Liver (tissue), 3 donors: ENCODE measurements around the gene RANBP1.
"Not testable (repeated sequence)": the region's sequence is repeated elsewhere in the genome, so short reads cannot be mapped to it uniquely, and the experiment has no call there.

ENCODE experiments used
- EGR1 ChIP-seq, 2 donors: IDR thresholded peaks; 2 replicates each; pipeline ENCODE4 v1.6.1; 2016 to 2018; ENCODE audit warnings: antibody characterized with exemption in 2 of 2, low read depth in 2 of 2
- FOXA1 ChIP-seq: IDR thresholded peaks from 2 replicates; pipeline ENCODE4 v1.6.1; 2016; ENCODE audit warnings: antibody characterized with exemption
- GABPA ChIP-seq, 2 donors: IDR thresholded peaks in 1 of 2; conservative IDR thresholded peaks in 1 of 2; 2 replicates each; pipeline ENCODE4 v1.6.1; 2016; ENCODE audit warnings: antibody characterized with exemption in 2 of 2, mild to moderate bottlenecking in 1 of 2, moderate library complexity in 1 of 2
- JUND ChIP-seq, 2 donors: IDR thresholded peaks; 2 replicates each; pipeline ENCODE4 v1.6.1; 2016; ENCODE audit warnings: antibody characterized with exemption in 2 of 2
- RAD21 ChIP-seq, 2 donors: IDR thresholded peaks; 2 replicates each; pipeline ENCODE4 v1.6.1; 2016; ENCODE audit warnings: antibody characterized with exemption in 2 of 2, mild to moderate bottlenecking in 2 of 2
- REST ChIP-seq: IDR thresholded peaks from 2 replicates; pipeline ENCODE4 v1.6.1; 2016; ENCODE audit warnings: antibody characterized with exemption, mild to moderate bottlenecking
- RXRA ChIP-seq, 2 donors: IDR thresholded peaks; 2 replicates each; pipeline ENCODE4 v1.6.1; 2017 to 2018; ENCODE audit warnings: antibody characterized with exemption in 2 of 2, mild to moderate bottlenecking in 1 of 2
- SP1 ChIP-seq: IDR thresholded peaks from 2 replicates; pipeline ENCODE4 v1.6.1; 2018; ENCODE audit warnings: antibody characterized with exemption, mild to moderate bottlenecking
- TAF1 ChIP-seq: conservative IDR thresholded peaks from 2 replicates; pipeline ENCODE4 v1.6.1; 2016; ENCODE audit warnings: antibody characterized with exemption, mild to moderate bottlenecking
- YY1 ChIP-seq: IDR thresholded peaks from 2 replicates; pipeline ENCODE4 v1.6.1; 2016; ENCODE audit warnings: antibody characterized with exemption, mild to moderate bottlenecking
- ZBTB33 ChIP-seq: IDR thresholded peaks from 2 replicates; pipeline ENCODE4 v1.6.1; 2016; ENCODE audit warnings: antibody characterized with exemption
- TF ChIP-seq, protein P1 (sequence below): IDR thresholded peaks from 2 replicates; pipeline ENCODE4 v1.6.1; 2016; ENCODE audit warnings: antibody characterized with exemption
- TF ChIP-seq, protein P2 (sequence below): fragments of 150-350 bp; IDR thresholded peaks from 2 replicates; pipeline ENCODE4 v1.5.1; 2017; ENCODE audit warnings: improper control_type of control experiment, low read depth, low read length; ENCODE audit not compliant: missing input control
- TF ChIP-seq, protein P3 (sequence below): IDR thresholded peaks from 2 replicates; pipeline ENCODE4 v1.6.1; 2016; ENCODE audit warnings: antibody characterized with exemption
- donor health status: healthy.
- donor health status: healthy.

DNA sequence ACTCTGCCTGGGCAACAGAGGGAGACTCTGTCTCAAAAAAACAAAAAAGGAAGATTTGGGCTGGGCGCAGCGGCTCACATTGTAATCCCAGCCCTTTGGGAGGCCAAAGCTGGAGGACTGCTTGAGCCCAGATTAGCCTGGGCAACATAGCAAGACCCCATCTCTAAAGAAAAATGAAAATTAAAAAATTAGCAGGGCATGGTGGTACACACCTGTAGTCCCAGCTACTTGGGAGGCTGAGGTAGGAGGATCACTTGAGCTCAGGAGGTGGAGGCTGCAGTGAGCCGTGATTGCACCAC, 48.6 kb upstream of the RANBP1 start:
- TF ChIP-seq RAD21 (IDR thresholded peaks at IDR 0.05); JUND (IDR thresholded peaks at IDR 0.05); SP1; TAF1; EGR1 (IDR thresholded peaks at IDR 0.05; ENCODE audit: low read depth in 2 of 2); FOXA1; GABPA (IDR thresholded peaks at IDR 0.05 in 1 of 2, conservative IDR thresholded peaks at IDR 0.05 in 1 of 2); ZBTB33; REST; YY1; RXRA (IDR thresholded peaks at IDR 0.05): not testable (repeated sequence)
- TF ChIP-seq, protein P1, sequence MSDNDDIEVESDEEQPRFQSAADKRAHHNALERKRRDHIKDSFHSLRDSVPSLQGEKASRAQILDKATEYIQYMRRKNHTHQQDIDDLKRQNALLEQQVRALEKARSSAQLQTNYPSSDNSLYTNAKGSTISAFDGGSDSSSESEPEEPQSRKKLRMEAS, result not testable (repeated sequence)
- TF ChIP-seq, protein P2, sequence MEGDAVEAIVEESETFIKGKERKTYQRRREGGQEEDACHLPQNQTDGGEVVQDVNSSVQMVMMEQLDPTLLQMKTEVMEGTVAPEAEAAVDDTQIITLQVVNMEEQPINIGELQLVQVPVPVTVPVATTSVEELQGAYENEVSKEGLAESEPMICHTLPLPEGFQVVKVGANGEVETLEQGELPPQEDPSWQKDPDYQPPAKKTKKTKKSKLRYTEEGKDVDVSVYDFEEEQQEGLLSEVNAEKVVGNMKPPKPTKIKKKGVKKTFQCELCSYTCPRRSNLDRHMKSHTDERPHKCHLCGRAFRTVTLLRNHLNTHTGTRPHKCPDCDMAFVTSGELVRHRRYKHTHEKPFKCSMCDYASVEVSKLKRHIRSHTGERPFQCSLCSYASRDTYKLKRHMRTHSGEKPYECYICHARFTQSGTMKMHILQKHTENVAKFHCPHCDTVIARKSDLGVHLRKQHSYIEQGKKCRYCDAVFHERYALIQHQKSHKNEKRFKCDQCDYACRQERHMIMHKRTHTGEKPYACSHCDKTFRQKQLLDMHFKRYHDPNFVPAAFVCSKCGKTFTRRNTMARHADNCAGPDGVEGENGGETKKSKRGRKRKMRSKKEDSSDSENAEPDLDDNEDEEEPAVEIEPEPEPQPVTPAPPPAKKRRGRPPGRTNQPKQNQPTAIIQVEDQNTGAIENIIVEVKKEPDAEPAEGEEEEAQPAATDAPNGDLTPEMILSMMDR, result not testable (repeated sequence)
- TF ChIP-seq, protein P3, sequence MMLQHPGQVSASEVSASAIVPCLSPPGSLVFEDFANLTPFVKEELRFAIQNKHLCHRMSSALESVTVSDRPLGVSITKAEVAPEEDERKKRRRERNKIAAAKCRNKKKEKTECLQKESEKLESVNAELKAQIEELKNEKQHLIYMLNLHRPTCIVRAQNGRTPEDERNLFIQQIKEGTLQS, result not testable (repeated sequence)
